Amygdala (tissue), 56 donors: ENCODE results near the gene CPA3.

Experiments used
- DNase-seq, 56 donors: peaks; one replicate each; lab custom pipeline; 2025; lab: John Stamatoyannopoulos, UW

Gene CPA3

DNA sequence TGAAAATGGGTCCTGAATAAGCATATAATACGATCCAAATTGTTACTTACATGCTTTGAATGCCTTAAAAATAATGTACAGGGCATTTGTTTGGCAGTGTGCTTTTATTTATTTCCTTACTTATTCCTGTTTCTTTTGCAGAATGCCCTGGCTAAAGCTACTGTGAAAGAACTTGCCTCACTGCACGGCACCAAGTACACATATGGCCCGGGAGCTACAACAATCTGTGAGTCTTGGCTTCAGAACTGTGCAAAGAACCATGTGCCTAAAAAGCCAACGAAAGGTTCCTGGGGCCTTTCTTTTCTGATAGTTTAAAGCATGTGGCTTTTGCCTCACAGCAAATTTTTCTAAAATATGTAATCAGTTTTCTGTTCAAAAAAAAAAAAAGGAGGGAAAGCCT lies 7.8 kb upstream of the CPA3 start:
- no peak for DNase-seq

DNA sequence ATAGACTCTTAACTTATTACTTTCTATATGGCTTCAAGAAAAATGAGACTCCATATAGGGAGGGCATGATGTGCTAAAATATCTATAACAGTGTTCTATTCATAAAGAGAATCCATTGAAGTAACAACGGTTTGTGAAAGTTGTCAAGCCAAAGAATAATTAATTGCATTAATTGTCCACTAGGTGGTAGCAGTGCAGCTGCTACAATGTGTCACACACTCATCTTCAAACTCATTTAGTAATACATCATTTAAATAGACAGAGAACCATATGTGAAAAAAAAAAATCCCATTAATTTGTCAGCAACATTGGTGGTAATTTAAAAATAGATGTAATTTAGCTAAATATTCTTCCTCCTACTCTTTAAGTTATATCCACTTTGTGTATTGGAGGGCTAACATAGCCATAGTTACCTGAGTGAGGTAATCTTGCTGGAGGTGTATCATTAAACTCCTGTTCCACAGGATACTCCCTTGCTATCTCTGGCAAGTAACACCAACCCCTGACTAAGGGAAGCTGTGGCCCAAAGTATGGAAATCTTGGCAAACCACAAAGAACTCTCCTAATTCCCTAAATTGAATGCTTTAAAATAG lies 3.7 kb upstream of the CPA3 start:
- DNase-seq, result peak in 1 of 56 donors; percentile 12

DNA sequence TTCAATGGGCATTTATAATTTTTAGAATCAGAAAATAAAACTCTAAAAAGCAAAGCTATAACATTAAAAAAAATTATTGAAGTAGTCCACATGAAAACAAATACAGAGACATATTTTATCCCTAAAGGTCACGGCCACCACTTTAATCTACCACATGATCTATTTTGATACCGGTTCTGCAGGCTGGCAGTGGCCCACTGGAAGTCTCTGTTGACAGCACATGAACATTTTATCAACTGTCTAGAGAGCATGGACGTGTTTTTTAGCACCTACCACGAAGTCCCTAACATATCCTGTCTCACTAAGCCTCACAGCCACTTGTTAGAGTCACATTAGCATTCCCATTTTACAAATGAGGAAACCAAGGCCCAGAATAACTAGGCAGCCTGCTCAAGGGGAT lies 1.8 kb upstream of the CPA3 start:
- no peak for DNase-seq

DNA sequence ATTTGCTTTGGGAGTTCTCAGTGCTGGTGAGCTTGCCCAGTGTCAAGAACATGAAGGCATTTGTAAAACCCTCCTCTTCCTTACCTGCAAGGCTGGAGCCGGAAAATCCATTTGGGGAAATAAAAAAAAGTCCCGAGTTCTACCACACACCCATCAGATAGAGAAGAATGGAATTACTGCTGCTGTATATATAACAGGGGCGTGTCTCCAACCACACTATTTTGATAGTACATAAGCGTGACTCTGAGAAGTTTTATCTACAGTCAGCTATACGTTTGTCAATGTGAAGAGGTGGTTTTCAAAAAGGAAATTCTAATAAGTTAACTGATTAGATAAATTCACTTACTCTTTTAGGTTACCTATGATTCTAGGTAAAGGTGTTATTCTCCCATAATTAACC lies 1.3 kb upstream of the CPA3 start:
- no peak for DNase-seq

DNA sequence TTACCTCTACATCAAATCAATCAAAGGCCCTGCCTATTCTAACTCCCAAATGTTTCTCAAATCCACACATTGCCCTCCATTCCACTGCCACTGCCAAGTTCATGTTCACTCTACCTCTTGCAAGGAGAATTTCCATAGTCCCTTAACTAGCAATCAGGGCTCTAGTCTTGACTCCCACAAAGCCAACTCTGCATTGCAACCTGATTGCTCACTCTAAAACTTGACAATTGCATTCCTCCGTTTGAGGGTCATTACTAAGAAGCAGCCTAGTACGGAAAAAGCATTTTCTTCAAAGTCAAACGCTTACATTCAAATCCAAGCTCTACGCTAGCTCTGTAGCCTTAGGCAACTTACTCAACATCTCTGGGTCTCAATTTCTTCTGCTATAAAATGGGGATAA lies 1.2 kb downstream of the CPA3 start:
- DNase-seq, result no peak

DNA sequence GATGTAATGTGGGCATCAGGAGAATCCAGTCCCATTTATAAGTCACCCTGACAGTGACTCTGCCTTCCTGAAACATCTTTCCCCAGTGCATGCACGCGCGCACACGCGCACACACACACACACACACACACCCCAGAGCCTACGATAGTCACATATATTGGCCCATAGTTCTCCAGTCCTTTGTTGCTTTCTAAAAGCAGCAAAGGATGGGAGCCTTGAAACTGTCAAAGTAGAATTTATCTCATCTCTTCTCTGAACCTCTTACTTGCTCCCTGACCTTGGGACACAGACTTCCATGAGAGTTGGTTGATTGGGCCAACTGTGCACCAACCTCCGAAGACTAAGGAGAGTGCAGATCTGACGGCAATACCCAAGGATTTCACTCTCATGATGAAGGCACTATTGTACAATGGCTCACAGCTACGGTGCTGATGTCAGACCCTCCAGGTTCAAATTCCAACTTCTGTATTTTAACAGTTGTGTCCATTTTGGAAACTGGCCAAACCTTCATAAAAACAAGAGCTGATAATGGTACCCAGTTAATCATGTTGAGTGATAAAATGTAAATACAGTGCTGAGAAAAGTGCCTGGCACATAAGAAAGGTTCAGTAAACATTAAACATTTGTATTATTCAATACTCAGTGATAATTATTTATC lies 8.3 kb downstream of the CPA3 start:
- no peak for DNase-seq

DNA sequence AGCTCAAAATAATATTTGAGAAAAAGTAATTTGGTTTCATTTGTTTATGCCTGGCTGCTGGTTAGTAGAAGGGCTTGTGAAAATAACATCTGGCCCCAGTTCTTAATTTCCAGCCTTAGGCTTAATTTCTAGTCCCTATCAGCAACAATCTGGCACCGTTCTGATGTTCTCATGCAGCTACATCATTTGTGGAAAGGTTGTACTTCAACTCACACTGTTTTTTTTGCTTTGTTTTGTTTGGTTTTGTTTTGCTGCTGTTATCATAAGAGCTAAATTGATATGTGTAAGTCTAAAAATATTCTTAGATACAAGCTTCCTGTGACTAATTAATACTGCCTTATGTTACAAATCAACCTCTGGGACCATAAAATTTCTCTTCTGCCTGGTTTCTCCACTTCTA lies 8.9 kb downstream of the CPA3 start:
- no peak for DNase-seq

DNA sequence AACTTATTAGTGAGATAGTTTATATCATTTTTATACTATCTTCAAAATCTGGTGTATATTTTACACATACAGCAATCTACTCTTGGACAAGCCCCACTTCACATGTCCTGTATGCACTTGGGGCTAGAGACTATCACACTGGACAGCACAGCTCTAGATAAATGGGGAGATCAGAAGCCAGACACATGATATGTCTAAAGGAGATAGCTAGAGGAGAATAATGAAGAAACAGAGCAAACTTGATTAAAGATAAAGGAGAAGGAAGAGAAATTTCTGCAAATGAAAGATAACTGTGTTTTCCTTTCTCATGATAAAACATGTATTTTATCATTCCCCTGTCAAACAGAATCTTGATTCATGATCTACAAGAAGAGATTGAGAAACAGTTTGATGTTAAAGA lies 13.0 kb downstream of the CPA3 start:
- no peak for DNase-seq

DNA sequence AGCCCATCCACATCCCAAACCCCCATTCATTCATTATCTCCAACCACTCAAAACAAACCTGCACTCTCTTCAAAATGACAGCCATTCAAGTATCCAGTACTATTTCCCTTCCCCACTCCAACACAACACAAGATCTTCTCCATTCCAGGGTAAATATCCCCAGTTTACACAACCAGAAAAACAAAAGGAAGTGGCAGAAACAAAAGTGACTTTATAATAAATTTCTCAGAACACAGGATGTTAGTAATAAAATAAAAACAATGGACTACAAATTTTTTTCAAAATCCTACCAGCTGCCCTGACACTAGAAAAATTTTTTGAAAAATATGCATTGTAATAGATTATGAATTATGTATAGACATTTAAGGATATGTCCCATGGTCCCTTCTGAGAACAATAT lies 14.2 kb downstream of the CPA3 start:
- DNase-seq, result no peak

DNA sequence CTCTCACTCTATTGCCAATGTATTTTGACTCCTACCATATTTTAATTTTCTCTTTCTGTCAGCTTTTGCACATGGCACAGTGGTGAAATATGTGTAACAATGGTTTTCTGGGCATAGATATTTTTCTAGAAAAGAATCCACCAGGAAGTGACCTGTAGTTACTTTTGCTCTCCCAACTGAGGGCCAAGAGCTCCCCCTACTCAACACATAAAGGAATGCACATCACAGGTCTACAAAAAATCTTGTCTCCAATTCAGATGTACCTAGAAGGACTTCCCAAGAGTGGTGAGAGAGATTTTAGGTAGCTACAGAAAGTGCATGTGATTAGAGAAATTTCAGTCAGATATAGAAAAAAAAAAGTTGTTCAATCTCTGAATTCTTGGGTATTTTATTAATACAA lies 15.6 kb downstream of the CPA3 start:
- DNase-seq, result no peak

DNA sequence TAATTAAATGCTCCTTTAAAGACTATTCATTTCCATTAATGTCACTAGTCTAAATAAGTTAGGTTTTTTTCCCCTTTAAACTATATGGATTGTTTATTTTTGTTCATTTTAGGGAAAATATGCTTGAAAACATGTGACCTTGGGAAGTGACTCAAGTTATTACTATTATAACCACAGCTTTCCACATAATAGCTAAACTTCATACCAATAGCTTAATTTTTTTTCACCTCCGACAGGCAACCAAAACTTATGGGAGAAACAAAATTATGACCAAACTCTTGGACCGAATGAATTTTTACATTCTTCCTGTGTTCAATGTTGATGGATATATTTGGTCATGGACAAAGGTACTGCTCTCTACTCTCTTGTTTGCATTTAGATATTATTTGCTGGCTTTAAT lies 16.2 kb downstream of the CPA3 start:
- no peak for DNase-seq

DNA sequence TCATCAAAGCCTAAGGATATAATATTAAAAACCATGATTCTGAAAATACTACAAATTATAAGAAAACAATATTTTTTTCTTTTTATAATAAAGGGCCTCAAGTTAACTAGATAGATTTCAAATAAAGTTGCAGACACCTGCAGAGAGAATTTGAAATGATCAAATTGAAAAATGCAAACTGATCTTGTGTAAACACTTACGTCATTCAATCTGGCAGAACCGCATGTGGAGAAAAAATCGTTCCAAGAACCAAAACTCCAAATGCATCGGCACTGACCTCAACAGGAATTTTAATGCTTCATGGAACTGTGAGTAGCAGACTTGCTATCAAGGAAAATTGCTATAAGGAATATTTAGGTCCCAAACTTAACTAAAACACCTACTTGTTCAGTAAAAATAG lies 17.2 kb downstream of the CPA3 start:
- DNase-seq, result no peak

DNA sequence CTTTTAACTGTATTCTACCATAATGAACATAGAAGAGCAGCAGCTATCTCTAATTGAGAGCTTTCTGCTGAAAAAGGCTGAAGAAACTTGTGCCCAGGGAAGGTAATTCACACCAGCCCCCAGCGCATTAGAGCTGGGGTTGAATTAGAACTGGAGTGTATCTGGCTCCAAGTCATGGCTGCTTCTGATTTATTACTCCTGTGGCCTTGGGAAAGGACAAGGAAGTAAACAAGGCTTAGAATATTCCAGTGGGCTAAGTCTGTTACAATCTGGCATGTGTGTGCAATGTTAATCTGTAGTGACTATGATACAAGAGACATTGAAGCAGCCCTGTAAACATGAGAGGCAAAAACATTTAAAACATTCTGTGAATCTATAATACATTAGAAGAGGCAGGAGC lies 18.1 kb downstream of the CPA3 start:
- DNase-seq, result no peak

DNA sequence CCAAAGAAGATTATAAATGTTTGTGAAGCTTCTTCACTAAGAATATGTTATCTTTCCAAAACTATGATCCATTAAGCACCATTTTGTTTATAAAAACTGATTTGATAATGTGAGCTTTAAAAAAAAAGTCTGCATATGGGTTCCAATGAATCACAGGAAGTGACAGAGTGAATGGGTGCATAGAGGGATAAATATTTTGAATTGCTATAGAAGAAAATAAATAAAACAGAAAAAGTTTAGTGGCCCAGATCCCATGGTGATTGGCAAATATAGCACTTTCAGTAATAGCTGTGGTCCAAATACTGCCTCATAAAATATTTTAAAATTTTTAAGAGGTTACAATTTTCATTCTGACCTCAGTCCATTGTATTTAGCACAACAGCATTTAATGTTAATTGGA lies 19.2 kb downstream of the CPA3 start:
- no peak for DNase-seq

DNA sequence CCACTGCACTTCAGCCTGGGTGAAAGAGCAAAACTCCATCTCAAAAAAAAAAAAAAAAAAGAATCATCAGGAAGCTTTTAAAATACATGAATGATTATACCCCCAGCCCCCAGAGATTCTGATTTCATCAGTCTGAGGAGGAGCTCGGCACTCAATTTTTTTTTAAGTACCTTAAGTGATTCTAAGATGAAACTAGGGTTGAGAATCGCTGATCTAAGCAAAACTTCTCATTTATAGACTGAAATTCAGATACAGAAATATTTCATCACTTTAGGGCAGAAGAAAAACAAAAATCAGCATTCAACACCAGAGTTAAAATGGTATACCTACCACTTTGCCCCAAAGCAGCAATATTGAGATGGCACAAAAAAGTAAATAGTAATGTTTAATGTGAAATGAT lies 24.7 kb downstream of the CPA3 start:
- no peak for DNase-seq

DNA sequence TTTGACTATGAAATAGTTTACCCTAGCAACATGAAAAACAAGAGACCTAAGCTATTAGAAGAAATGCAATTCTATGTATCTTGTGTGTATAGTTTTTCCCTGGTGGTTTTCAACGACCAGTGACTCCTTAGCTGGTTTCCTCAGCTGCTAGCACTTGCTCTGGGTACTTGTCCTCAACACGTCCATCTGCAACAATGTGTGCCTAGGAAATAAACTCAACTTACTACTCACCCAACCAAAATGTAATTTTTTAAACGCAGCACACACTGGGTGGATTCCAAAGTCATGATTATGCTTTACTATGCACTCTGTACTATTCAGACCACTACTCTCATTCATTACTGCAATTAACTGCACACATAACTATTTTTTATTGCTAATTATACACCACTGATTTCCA lies 31.0 kb downstream of the CPA3 start:
- DNase-seq, result no peak

DNA sequence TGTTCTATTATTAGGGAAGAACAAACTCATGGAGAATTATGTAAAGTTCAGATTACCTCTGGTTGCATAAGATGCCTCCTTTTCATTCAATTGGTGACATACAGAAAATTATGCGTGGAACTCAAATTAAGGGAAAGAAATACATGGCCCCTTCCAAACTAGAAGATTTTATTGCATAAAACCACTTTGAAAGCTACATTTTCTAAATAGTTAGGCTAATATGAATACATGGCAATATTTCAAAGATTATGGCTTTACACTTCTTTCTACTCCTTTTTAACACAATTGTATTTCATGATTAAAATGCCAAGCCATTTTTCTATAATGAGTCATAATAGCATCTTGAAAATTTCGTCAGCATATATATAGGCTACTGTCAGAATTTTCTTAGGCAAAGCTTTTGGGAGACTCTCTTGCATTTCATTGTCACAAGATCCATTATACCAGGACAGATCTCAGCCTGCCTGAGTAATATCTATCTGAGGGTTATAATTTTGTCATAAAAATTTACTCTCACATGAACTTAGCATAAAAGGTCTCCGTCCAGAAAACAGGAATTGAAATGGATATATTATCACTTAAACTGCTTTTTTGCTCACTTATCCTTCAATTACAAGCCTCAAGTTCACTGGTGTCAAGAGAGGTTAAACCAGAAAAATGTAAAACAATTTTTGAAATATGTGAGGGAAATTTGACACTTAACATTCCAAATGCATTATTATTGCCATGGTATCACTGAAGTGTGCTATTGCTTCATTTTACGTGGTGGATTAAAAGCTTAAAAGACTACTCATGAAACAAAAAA lies 37.1 kb downstream of the CPA3 start:
- DNase-seq, result no peak

DNA sequence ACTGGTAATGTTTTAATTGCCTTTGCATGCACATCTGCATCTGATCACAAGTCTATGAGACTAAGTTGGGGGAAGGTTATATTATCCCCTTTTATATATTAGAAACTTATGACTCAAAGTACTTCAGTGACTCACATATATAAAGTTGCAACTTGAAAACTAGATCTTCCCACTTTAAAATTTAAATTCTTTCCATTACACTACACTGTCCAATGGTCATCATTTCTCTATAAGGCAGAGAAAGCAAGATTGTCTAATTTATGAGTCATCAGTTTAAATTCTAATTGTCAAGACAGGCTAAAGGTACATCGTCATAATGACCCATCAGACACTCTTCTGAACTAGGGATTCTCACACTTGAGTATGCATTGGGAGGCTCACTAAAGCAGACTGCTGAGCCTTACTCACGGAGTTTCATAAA lies 37.9 kb downstream of the CPA3 start:
- DNase-seq, result no peak

DNA sequence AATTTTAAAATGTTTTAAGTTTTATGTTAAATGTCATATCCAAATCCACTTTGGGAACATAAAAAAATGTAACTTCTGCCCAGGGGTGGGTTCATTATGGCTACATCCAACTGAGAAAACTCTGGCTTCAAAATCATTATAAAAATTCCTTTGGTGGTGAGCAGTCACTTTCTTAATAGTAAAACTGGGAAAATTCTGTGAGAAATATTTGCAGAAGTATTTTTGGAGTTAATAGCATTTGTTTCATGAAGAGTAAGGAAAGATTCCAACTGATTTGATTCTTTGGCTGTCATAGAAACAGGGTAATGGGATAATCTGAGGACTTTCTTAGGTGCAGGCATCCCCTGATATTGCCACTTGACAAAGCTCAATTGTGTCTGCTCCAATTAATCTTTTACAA lies 38.8 kb downstream of the CPA3 start:
- DNase-seq, result no peak

DNA sequence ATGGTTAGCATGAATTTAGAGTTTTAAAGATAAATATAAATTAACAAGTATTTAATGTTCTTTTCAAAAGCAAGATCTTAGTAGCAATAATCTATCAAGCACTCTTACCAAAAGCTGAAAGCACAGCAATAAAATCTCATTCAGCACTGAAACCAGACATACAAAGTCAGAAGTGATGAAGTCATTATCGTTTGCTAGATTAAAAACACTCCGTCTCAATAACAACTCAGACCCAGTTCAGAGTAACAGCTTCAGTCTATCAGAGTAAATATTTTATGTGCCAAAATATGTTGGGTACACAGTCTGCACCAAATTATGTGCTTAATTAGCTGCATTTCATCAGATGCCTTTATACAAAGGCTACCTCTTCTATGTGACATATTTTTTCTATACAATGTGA lies 41.6 kb downstream of the CPA3 start:
- DNase-seq, result no peak

DNA sequence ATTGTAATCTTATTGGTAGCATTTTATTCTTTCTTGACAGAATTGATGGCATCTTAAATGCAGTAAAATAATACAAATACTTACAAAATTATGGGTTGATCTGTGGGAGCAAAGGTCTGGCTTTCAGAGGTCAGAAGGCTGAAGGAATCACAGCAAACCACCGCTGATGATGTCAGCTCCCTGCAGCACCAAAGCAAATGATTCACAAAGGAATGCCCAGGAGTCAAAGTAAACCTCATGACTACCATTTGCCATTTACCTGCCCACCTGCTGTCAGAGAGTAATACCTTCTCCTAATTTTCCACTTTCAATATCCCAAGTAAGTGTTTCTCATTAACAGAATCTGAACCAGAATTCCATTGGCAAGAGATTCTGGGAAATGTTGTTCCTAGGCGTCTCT lies 46.1 kb downstream of the CPA3 start:
- no peak for DNase-seq

DNA sequence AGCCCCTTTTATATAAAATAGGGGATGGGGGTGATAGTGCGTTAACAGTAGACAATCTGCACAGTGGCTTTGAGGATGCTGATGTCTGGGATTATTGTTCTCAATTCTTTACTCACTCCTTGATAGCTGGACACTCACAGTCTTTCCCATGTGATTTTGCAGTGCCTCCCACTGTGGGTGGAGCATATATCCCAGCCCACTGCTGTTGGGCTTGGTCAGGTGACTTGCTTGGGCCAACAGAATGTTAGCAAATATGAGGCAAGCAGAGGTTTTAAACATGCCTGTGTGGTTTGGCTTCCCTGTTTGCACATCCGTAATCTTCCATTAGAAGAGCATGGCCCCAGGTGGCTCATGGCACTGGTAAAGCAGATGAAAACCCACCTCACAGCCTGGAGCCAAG lies 46.5 kb downstream of the CPA3 start:
- no peak for DNase-seq
